Measurements from ENCODE around the gene GPR156. TPM values are rescaled to one million over a fixed set of nuclear protein-coding genes. Genes with fewer than 3 reads are reported as not detected.

GPR156 gene
- total RNA-seq, 4 donors from 2014 or later = 0.21 to 2.1 (median 0.50) TPM

GRCh38 chr3:120137548-120137947, 147.5 kb downstream of the GPR156 start:
- Histone ChIP-seq H3K27ac (no peak overlapping the region), H3K4me3 (no peak overlapping the region), H3K9me3 (peaks cover 0 to 8% (median 0%) of the 10 kb centered on the region in 4 donors), H3K27me3 (no peaks in the 10 kb centered on the region), H3K36me3 (no peaks in the 10 kb centered on the region), H3K4me1 (no peaks in the 10 kb centered on the region)
- 63 to 76% methylated on average over 2 of the region's 2 CpGs for WGBS, 2 donors
- DNase-seq (ENCODE audit: low spot score in 2 of 2) = no peak
- TF ChIP-seq CTCF (IDR thresholded peaks at IDR 0.05) (no peak), POLR2A (IDR thresholded peaks at IDR 0.05) (no peak), EP300 (IDR thresholded peaks at IDR 0.05) (no peak)

- WGBS, 2 donors = 79 to 83% methylated on average over 3 of the region's 3 CpGs
These were observed 154.4 kb downstream of the GPR156 start for GRCh38 chr3:120130656-120131055.

GRCh38 chr3:120129718-120130513, 155.1 kb downstream of the GPR156 start:
- H3K4me3 ChIP-seq = no peak overlapping the region
- TF ChIP-seq CTCF (IDR thresholded peaks at IDR 0.05) = no peak
- no peak for TF ChIP-seq EP300 (IDR thresholded peaks at IDR 0.05)
- no peak for TF ChIP-seq POLR2A (IDR thresholded peaks at IDR 0.05)
- 80 to 86% methylated on average over 2 of the region's 2 CpGs for WGBS, 2 donors
- no peaks in the 10 kb centered on the region for H3K4me1 ChIP-seq
- no peaks in the 10 kb centered on the region for H3K9me3 ChIP-seq
- H3K36me3 ChIP-seq = no peaks in the 10 kb centered on the region
- H3K27me3 ChIP-seq = no peaks in the 10 kb centered on the region
- DNase-seq (ENCODE audit: low spot score in 2 of 2) = no peak
- no peak overlapping the region for H3K27ac ChIP-seq

More at GRCh38 chr3:120130656-120131055, 154.4 kb downstream of the GPR156 start:
- TF ChIP-seq CTCF (IDR thresholded peaks at IDR 0.05) = no peak
- no peak for TF ChIP-seq POLR2A (IDR thresholded peaks at IDR 0.05)
- TF ChIP-seq EP300 (IDR thresholded peaks at IDR 0.05) = no peak
- H3K4me3 ChIP-seq = no peak overlapping the region
- H3K27ac ChIP-seq = no peak overlapping the region
- H3K36me3 ChIP-seq = no peaks in the 10 kb centered on the region
- DNase-seq (ENCODE audit: low spot score in 2 of 2) = no peak
- H3K27me3 ChIP-seq = no peaks in the 10 kb centered on the region
- no peaks in the 10 kb centered on the region for H3K4me1 ChIP-seq
- H3K9me3 ChIP-seq = no peaks in the 10 kb centered on the region

GRCh38 chr3:120129051-120129450, 156.0 kb downstream of the GPR156 start:
- H3K4me3 ChIP-seq = no peak overlapping the region
- H3K27ac ChIP-seq = no peak overlapping the region
- WGBS, 2 donors = 90 to 93% methylated on average over 1 of the region's 1 CpG
- TF ChIP-seq POLR2A (IDR thresholded peaks at IDR 0.05) (no peak), EP300 (IDR thresholded peaks at IDR 0.05) (no peak)
- no peaks in the 10 kb centered on the region for H3K27me3 ChIP-seq
- no peaks in the 10 kb centered on the region for H3K9me3 ChIP-seq
- H3K36me3 ChIP-seq = no peaks in the 10 kb centered on the region
- H3K4me1 ChIP-seq = no peaks in the 10 kb centered on the region
- DNase-seq (ENCODE audit: low spot score in 2 of 2) = no peak

- Histone ChIP-seq H3K9me3 (peaks cover 0 to 15% (median 0%) of the 10 kb centered on the region in 4 donors), H3K4me1 (no peaks in the 10 kb centered on the region), H3K36me3 (no peaks in the 10 kb centered on the region), H3K27me3 (no peaks in the 10 kb centered on the region), H3K4me3 (no peak overlapping the region), H3K27ac (no peak overlapping the region)
- DNase-seq (ENCODE audit: low spot score in 2 of 2) = no peak
- TF ChIP-seq CTCF (IDR thresholded peaks at IDR 0.05) = no peak
- no peak for TF ChIP-seq EP300 (IDR thresholded peaks at IDR 0.05)
- no peak for TF ChIP-seq POLR2A (IDR thresholded peaks at IDR 0.05)
These were observed 159.0 kb downstream of the GPR156 start for GRCh38 chr3:120125992-120126391.

All from tibial nerve (tissue), 4 donors.